Measurements from ENCODE around the gene TNIK. TPM values are rescaled to one million over a fixed set of nuclear protein-coding genes. Genes with fewer than 3 reads are reported as not detected.
A peak's percentile ranks its signal among the peaks of the same experiment; 100 is the strongest.

Gene TNIK
- total RNA-seq, 1 experiment from 2014 or later: 7.0 TPM

- no TSS peak for BruUV-seq (replicated peaks)
- Histone ChIP-seq H2AFZ (ENCODE audit: low read length) (no peak overlapping the region), H3K9ac (ENCODE audit: low read length) (no peak overlapping the region), H3F3A (ENCODE audit: low read length, unreplicated experiment) (no peaks in the 10 kb centered on the region), H4K20me1 (ENCODE audit: low read length) (no peaks in the 10 kb centered on the region), H3K27ac (ENCODE audit: low read length) (no peak overlapping the region), H3K27me3 (ENCODE audit: low read length) (no peaks in the 10 kb centered on the region), H3K4me2 (ENCODE audit: low read length) (no peak overlapping the region), H3K36me3 (ENCODE audit: low read depth, low read length) (no peaks in the 10 kb centered on the region), H3K9me2 (replicated peaks; ENCODE audit: low read length) (no peaks in the 10 kb centered on the region), H3K4me3 (ENCODE audit: low read length) (no peak overlapping the region), H3K4me1 (ENCODE audit: insufficient read depth, low read length) (no peaks in the 10 kb centered on the region), H3K79me2 (ENCODE audit: low read length) (no peaks in the 10 kb centered on the region), H3K9me3 (ENCODE audit: low read length) (no peaks in the 10 kb centered on the region)
- ChIA-PET CTCF (no interaction called here), POLR2A (ENCODE audit: unreplicated experiment) (interaction anchor here (0.8 kb wide), 1 partner anchor 18 kb away, joined by 5 read pairs; no protein-coding TSS in a partner anchor)
- no peak for ATAC-seq
- no peak for DNase-seq
- intact Hi-C loops (cut with micrococcal nuclease): no loop called here
- no peak for TF ChIP-seq EZH2phosphoT487 (IDR thresholded peaks at IDR 0.05; ENCODE audit: borderline replicate concordance, low read length)
- TF ChIP-seq EZH2 (IDR thresholded peaks at IDR 0.05; ENCODE audit: low read length, unreplicated experiment): no peak
- TF ChIP-seq, protein P1, sequence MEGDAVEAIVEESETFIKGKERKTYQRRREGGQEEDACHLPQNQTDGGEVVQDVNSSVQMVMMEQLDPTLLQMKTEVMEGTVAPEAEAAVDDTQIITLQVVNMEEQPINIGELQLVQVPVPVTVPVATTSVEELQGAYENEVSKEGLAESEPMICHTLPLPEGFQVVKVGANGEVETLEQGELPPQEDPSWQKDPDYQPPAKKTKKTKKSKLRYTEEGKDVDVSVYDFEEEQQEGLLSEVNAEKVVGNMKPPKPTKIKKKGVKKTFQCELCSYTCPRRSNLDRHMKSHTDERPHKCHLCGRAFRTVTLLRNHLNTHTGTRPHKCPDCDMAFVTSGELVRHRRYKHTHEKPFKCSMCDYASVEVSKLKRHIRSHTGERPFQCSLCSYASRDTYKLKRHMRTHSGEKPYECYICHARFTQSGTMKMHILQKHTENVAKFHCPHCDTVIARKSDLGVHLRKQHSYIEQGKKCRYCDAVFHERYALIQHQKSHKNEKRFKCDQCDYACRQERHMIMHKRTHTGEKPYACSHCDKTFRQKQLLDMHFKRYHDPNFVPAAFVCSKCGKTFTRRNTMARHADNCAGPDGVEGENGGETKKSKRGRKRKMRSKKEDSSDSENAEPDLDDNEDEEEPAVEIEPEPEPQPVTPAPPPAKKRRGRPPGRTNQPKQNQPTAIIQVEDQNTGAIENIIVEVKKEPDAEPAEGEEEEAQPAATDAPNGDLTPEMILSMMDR (conservative IDR thresholded peaks at IDR 0.05; ENCODE audit: low read depth, low read length): no peak
These were observed 130.5 kb downstream of the TNIK start for GRCh38 chr3:171329746-171330145.

GRCh38 chr3:171328419-171329082 lies 131.7 kb downstream of the TNIK start:
- no peak overlapping the region for H2AFZ ChIP-seq (ENCODE audit: low read length)
- no TSS peak for BruUV-seq (replicated peaks)
- DNase-seq: peak; percentile 48

More at GRCh38 chr3:171328419-171329082, 131.7 kb downstream of the TNIK start:
- Histone ChIP-seq H3K4me3 (ENCODE audit: low read length) (no peak overlapping the region), H3K79me2 (ENCODE audit: low read length) (no peaks in the 10 kb centered on the region), H3K9me3 (ENCODE audit: low read length) (no peaks in the 10 kb centered on the region), H3K4me2 (ENCODE audit: low read length) (no peak overlapping the region), H3K4me1 (ENCODE audit: insufficient read depth, low read length) (no peaks in the 10 kb centered on the region), H3K27me3 (ENCODE audit: low read length) (no peaks in the 10 kb centered on the region), H4K20me1 (ENCODE audit: low read length) (no peaks in the 10 kb centered on the region), H3K27ac (ENCODE audit: low read length) (no peak overlapping the region), H3K9me2 (replicated peaks; ENCODE audit: low read length) (no peaks in the 10 kb centered on the region), H3F3A (ENCODE audit: low read length, unreplicated experiment) (no peaks in the 10 kb centered on the region), H3K9ac (ENCODE audit: low read length) (no peak overlapping the region), H3K36me3 (ENCODE audit: low read depth, low read length) (no peaks in the 10 kb centered on the region)
- TF ChIP-seq, protein P1 (conservative IDR thresholded peaks at IDR 0.05; ENCODE audit: low read depth, low read length): peak; percentile 47
- no peak for TF ChIP-seq EZH2 (IDR thresholded peaks at IDR 0.05; ENCODE audit: low read length, unreplicated experiment)
- ChIA-PET CTCF (interaction anchor here (0.6 kb wide), 1 partner anchor 19 kb away, joined by 3 read pairs; no protein-coding TSS in a partner anchor), POLR2A (ENCODE audit: unreplicated experiment) (no interaction called here)
- intact Hi-C loops (cut with micrococcal nuclease): no loop called here
- ATAC-seq: no peak; the same call in 1 of the 2 replicates
